ENCODE results near the gene ADD2.

Gene ADD2

DNA sequence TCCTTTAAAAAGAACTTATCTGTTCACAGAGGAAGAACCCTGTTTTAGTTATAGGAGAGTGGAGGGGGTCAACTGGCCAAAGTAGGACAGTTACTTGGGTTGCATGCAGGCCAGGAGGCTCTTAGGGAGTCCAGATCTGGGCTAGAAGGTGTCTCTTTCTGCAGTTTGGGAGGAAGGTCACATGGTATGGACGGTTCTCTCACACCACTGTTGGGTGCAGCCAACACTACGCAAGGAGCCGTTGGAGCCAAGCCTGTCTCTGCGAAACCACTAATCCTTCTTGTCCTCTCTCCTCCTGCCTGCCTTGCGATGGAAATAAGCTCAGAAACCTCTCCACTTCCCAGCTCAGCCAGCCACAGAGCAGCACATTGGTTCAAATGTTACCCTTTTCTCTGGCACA, 108.4 kb downstream of the ADD2 start:
- TF ChIP-seq RARB (CRISPR knock-in tag; IDR thresholded peaks at IDR 0.05) (no peak), ZFP30 (CRISPR knock-in tag; IDR thresholded peaks at IDR 0.05) (no peak), OSR1 (CRISPR knock-in tag; IDR thresholded peaks at IDR 0.05) (no peak), BACH2 (CRISPR knock-in tag; IDR thresholded peaks at IDR 0.05; ENCODE audit: borderline replicate concordance) (no peak)
- TF ChIP-seq, protein P1, sequence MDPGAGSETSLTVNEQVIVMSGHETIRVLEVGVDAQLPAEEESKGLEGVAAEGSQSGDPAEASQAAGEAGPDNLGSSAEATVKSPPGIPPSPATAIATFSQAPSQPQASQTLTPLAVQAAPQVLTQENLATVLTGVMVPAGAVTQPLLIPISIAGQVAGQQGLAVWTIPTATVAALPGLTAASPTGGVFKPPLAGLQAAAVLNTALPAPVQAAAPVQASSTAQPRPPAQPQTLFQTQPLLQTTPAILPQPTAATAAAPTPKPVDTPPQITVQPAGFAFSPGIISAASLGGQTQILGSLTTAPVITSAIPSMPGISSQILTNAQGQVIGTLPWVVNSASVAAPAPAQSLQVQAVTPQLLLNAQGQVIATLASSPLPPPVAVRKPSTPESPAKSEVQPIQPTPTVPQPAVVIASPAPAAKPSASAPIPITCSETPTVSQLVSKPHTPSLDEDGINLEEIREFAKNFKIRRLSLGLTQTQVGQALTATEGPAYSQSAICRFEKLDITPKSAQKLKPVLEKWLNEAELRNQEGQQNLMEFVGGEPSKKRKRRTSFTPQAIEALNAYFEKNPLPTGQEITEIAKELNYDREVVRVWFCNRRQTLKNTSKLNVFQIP (CRISPR knock-in tag; IDR thresholded peaks at IDR 0.05; ENCODE audit: borderline replicate concordance, low read depth): no peak
- ATAC-seq: no peak

DNA sequence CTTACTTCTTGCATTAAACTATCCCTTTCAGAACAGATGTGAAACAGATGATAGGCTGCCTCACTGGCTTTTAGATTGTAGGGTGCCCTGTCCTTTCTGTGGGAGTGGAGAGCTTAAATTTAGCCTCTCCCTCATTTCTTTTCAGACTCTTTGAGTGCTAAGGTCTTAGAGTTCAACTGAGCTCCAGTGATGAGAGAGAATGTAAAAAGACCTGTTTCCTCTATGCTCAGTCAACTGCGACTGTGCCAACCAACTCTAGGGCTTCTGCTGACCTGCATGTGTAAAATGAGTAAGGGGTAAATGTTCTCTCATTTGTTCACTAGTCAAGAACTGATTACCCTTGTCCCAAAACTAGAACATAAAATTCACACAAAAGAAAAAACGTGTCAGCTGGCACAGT, 109.5 kb downstream of the ADD2 start:
- TF ChIP-seq ZC3H10 (CRISPR knock-in tag; IDR thresholded peaks at IDR 0.05) (no peak), RARB (CRISPR knock-in tag; IDR thresholded peaks at IDR 0.05) (no peak), OSR1 (CRISPR knock-in tag; IDR thresholded peaks at IDR 0.05) (no peak), CSDC2 (CRISPR knock-in tag; IDR thresholded peaks at IDR 0.05) (no peak), BACH2 (CRISPR knock-in tag; IDR thresholded peaks at IDR 0.05; ENCODE audit: borderline replicate concordance) (no peak), ZFP30 (CRISPR knock-in tag; IDR thresholded peaks at IDR 0.05) (no peak)
- TF ChIP-seq, protein P2, sequence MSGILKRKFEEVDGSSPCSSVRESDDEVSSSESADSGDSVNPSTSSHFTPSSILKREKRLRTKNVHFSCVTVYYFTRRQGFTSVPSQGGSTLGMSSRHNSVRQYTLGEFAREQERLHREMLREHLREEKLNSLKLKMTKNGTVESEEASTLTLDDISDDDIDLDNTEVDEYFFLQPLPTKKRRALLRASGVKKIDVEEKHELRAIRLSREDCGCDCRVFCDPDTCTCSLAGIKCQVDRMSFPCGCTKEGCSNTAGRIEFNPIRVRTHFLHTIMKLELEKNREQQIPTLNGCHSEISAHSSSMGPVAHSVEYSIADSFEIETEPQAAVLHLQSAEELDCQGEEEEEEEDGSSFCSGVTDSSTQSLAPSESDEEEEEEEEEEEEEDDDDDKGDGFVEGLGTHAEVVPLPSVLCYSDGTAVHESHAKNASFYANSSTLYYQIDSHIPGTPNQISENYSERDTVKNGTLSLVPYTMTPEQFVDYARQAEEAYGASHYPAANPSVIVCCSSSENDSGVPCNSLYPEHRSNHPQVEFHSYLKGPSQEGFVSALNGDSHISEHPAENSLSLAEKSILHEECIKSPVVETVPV (CRISPR knock-in tag; IDR thresholded peaks at IDR 0.05): no peak
- ATAC-seq: no peak

DNA sequence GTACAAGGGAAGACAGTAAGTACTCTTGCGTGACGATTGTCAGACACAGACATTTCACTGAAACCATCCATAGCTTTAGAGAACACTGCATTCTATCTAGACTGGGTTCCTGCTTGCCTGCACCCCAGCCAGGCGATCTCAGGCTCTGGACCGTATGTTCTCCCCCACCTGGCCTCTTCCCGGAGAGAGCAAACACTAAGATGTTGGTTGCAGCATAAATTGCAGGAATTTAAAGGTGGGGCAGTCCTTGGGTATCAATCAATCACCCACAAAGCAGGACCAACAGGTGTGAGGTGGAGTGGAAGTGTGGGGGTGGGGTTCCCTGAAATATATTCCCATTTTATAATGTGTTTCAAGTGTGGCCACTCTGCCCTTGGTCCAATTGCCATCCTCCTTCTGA, 110.8 kb downstream of the ADD2 start:
- TF ChIP-seq ARNTL (CRISPR knock-in tag; IDR thresholded peaks at IDR 0.05; ENCODE audit: borderline replicate concordance, low read depth): no peak
- no peak for ATAC-seq

DNA sequence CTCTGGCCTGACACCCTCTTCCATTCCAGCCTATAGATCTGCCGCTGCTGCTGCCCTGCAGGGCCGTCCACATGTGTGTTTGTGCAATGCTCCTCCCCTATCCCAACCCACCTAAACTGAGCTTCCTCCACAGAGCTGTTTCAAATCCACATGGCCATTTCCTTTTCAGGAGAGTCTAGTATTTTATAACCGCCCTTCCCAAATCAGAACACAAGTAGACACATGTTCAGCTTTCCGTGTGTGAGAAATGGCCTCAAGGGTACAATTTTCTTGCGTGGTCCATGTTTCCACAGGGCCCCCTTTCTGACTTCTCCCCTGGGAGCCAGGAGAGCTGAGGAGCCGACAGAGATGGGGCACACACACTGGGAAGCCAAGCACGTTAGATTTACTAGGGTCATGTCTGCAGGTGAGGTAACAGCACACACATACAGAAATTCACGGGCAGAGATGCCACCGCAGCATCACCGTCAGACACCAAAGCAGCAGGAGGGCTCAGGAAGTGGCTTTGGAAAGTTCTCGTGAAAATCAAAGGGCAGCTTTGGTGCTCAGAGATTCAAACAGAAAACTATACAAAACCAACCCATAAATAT, 111.5 kb downstream of the ADD2 start:
- TF ChIP-seq, protein P3, sequence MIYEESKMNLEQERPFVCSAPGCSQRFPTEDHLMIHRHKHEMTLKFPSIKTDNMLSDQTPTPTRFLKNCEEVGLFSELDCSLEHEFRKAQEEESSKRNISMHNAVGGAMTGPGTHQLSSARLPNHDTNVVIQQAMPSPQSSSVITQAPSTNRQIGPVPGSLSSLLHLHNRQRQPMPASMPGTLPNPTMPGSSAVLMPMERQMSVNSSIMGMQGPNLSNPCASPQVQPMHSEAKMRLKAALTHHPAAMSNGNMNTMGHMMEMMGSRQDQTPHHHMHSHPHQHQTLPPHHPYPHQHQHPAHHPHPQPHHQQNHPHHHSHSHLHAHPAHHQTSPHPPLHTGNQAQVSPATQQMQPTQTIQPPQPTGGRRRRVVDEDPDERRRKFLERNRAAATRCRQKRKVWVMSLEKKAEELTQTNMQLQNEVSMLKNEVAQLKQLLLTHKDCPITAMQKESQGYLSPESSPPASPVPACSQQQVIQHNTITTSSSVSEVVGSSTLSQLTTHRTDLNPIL (CRISPR knock-in tag; IDR thresholded peaks at IDR 0.05; ENCODE audit: low read depth): no peak
- TF ChIP-seq ZNF8 (CRISPR knock-in tag; IDR thresholded peaks at IDR 0.05): no peak
- ATAC-seq: no peak

DNA sequence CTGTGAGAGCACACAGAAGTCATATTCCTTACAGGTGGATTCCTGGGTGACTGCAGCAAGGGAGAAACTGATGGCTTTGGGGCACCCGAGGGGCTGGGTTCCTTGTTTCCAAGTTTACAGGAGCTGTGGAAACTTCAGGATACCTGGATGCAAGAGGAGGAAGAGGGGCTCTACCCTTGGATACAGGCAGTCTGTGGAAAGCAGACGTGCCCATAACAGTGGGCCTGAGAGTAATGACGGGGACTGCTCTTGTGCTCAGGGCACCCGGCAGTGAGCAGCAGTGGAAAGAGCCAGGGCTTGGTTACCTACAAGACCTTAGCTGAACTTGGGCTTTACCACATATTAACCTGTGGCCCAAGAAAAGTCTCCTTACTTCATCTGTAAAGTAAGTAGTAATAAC, 112.2 kb downstream of the ADD2 start:
- TF ChIP-seq ESRRG (CRISPR knock-in tag; IDR thresholded peaks at IDR 0.05) (no peak), ZNF8 (CRISPR knock-in tag; IDR thresholded peaks at IDR 0.05) (no peak), PPARA (CRISPR knock-in tag; IDR thresholded peaks at IDR 0.05; ENCODE audit: borderline replicate concordance) (no peak), OSR1 (CRISPR knock-in tag; IDR thresholded peaks at IDR 0.05) (no peak), CSDC2 (CRISPR knock-in tag; IDR thresholded peaks at IDR 0.05) (no peak), ZC3H10 (CRISPR knock-in tag; IDR thresholded peaks at IDR 0.05) (no peak), RARB (CRISPR knock-in tag; IDR thresholded peaks at IDR 0.05) (no peak)
- TF ChIP-seq, protein P3 (CRISPR knock-in tag; IDR thresholded peaks at IDR 0.05; ENCODE audit: low read depth): no peak
- TF ChIP-seq, protein P1 (CRISPR knock-in tag; IDR thresholded peaks at IDR 0.05; ENCODE audit: borderline replicate concordance, low read depth): no peak
- no peak for ATAC-seq

DNA sequence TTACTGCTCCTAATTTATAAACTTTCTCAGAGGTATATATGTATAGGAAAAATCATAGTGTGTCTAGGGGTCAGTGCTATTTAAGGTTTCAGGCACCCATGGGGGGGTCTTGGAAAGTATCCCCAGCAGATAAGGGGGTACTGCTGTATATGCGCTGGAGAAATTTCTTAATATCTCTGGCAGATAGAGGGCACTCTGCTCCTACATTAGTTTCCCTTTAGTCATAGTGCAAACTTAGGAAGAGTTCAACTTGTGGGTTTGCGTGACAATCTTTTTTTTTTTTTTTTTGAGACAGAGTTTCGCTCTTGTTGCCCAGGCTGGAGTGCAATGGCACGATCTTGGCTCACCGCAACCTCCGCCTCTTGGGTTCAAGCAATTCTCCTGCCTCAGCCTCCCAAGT, 112.8 kb downstream of the ADD2 start:
- peak; percentile 84 for ATAC-seq

DNA sequence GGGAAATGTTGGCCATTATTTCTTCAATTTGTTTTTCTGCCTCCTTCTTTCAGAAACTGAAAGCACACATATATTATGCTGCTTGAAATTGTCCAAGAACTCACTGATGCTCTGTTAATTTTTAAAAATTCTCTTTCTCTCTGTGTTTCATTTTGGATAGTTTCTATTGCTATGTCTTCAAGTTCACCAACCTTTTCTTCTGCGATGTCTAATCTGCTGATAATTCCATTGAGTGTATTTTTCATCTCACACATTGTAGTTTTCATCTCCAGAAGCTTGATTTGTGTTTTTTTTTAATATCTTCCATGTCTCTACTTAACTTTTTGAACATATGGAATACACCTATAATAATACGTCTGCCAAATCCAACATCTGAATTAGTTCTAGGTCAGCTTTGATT, 116.3 kb downstream of the ADD2 start:
- TF ChIP-seq, protein P4, sequence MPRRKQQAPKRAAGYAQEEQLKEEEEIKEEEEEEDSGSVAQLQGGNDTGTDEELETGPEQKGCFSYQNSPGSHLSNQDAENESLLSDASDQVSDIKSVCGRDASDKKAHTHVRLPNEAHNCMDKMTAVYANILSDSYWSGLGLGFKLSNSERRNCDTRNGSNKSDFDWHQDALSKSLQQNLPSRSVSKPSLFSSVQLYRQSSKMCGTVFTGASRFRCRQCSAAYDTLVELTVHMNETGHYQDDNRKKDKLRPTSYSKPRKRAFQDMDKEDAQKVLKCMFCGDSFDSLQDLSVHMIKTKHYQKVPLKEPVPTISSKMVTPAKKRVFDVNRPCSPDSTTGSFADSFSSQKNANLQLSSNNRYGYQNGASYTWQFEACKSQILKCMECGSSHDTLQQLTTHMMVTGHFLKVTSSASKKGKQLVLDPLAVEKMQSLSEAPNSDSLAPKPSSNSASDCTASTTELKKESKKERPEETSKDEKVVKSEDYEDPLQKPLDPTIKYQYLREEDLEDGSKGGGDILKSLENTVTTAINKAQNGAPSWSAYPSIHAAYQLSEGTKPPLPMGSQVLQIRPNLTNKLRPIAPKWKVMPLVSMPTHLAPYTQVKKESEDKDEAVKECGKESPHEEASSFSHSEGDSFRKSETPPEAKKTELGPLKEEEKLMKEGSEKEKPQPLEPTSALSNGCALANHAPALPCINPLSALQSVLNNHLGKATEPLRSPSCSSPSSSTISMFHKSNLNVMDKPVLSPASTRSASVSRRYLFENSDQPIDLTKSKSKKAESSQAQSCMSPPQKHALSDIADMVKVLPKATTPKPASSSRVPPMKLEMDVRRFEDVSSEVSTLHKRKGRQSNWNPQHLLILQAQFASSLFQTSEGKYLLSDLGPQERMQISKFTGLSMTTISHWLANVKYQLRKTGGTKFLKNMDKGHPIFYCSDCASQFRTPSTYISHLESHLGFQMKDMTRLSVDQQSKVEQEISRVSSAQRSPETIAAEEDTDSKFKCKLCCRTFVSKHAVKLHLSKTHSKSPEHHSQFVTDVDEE (CRISPR knock-in tag; IDR thresholded peaks at IDR 0.05): no peak
- peak; percentile 90 for TF ChIP-seq ZFP30 (CRISPR knock-in tag; IDR thresholded peaks at IDR 0.05)
- ATAC-seq: no peak

Data from SK-N-SH treated with all-trans-retinoic acid at 6 μM for 48 hours (cell line).